Neural cell (in vitro differentiated cells): Measurements from ENCODE around the gene TGFBR2.

Source experiments
- EZH2 ChIP-seq: fragments of 200-600, 300-800 bp; shearing (Covaris generic), sonication (generic); IDR thresholded peaks from 2 replicates; pipeline ENCODE4 v1.6.1; 2014; ENCODE audit warnings: antibody characterized with exemption, low read length, borderline replicate concordance, mild to moderate bottlenecking; ENCODE audit not compliant: insufficient read depth, poor library complexity, severe bottlenecking
- SMC3 ChIP-seq: fragments of 450-650 bp; conservative IDR thresholded peaks from 2 replicates; pipeline ENCODE4 v1.6.1; 2014; ENCODE audit warnings: antibody characterized with exemption, mild to moderate bottlenecking, moderate library complexity; ENCODE audit not compliant: poor library complexity
- TF ChIP-seq, protein P1 (sequence below): fragments of 450-650 bp; IDR thresholded peaks from 2 replicates; pipeline ENCODE4 v1.5.1; 2014; ENCODE audit warnings: antibody characterized with exemption, mild to moderate bottlenecking, moderate library complexity; ENCODE audit not compliant: poor library complexity, severe bottlenecking

DNA sequence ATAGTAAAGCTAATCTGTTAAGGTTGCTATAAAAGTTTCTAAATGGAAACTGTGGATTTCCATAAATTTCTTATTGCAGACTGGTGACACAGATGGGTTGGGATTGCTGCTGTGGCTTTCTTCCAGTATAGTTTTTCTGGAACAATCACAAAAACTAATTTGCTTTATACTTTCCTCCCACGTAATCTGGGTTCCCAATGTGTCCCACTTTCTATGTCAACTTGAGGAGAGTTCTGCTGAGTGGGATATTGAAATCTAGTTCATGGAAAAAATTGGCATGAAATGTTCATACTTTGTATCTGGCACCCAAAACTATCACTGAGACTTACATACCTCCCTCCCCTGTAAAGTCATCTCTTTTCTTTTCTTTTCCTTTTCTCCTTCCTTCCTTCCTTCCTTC is 126.8 kb downstream of the TGFBR2 start:
- TF ChIP-seq SMC3 (no peak), EZH2 (no peak)
- TF ChIP-seq, protein P1, sequence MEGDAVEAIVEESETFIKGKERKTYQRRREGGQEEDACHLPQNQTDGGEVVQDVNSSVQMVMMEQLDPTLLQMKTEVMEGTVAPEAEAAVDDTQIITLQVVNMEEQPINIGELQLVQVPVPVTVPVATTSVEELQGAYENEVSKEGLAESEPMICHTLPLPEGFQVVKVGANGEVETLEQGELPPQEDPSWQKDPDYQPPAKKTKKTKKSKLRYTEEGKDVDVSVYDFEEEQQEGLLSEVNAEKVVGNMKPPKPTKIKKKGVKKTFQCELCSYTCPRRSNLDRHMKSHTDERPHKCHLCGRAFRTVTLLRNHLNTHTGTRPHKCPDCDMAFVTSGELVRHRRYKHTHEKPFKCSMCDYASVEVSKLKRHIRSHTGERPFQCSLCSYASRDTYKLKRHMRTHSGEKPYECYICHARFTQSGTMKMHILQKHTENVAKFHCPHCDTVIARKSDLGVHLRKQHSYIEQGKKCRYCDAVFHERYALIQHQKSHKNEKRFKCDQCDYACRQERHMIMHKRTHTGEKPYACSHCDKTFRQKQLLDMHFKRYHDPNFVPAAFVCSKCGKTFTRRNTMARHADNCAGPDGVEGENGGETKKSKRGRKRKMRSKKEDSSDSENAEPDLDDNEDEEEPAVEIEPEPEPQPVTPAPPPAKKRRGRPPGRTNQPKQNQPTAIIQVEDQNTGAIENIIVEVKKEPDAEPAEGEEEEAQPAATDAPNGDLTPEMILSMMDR: no peak
